DOHH2 (cell line): ENCODE results near the gene USP16.
"Not testable (repeated sequence)": the region's sequence is repeated elsewhere in the genome, so short reads cannot be mapped to it uniquely, and the experiment has no call there.

ENCODE experiments used
- CTCF ChIP-seq: fragments of 200-600 bp; sonication (generic); IDR thresholded peaks from one replicate; pipeline ENCODE4 v1.5.1; 2014; ENCODE audit warnings: antibody characterized with exemption, mild to moderate bottlenecking, low read depth, low read length; ENCODE audit not compliant: poor library complexity, severe bottlenecking
- EZH2phosphoT487 ChIP-seq: fragments of 200-600 bp; sonication (generic); IDR thresholded peaks from 2 replicates; pipeline ENCODE4 v1.6.1; 2017; ENCODE audit warnings: borderline replicate concordance, mild to moderate bottlenecking, antibody characterized with exemption, low read length, moderate library complexity, mixed read lengths

DNA sequence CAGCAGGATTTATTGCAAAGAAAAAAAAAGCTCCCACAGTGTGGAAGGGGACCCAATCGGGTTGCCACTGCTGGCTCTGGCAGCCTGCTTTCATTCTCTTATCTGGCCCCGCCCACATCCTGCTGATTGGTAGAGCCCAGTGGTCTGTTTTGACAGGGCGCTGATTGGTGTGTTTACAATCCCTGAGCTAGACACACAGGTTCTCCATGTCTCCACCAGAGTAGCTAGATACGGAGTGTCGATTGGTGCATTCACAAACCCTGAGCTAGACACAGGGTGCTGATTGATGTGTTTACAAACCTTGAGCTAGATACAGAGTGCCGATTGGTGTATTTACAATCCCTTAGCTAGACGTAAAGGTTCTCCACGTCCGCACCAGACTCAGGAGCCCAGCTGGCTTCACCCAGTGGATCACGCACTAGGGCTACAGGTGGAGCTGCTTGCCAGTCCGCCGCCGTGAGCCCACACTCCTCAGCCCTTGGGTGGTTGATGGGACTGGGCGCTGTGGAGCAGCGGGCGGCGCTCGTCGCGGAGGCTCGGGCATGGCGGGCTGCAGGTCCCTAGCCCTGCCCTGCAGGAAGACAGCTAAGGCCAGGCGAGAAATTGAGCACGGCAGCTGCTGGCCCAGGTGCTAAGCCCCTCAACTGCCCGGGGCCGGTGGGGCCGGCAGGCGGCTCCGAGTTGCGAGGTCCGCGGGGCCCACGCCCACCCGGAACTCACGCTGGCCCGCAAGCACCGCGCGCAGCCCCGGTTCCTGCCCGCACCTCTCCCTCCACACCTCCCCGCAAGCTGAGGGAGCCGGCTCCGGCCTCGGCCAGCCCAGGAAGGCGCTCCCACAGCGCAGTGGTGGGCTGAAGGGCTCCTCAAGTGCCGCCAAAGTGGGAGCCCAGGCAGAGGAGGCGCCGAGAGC, 52.5 kb downstream of the USP16 start:
- TF ChIP-seq CTCF, EZH2phosphoT487: not testable (repeated sequence)
